ENCODE data around the gene LIN37. TPM values are rescaled to one million over a fixed set of nuclear protein-coding genes. Genes with fewer than 3 reads are reported as not detected.

Gene LIN37
- total RNA-seq, 1 experiment from 2014 or later = 10.1 TPM

- BruUV-seq (replicated peaks) = no TSS peak
- intact Hi-C loops (cut with micrococcal nuclease) = no loop called here
Measured at GRCh38 chr19:35788205-35788960, 40.0 kb downstream of the LIN37 start.

More at GRCh38 chr19:35788205-35788960, 40.0 kb downstream of the LIN37 start:
- no peak overlapping the region for H3K27ac ChIP-seq (ENCODE audit: low read depth, low read length)
- H3K4me3 ChIP-seq (replicated peaks in 1 of 2; ENCODE audit: low read depth in 1 of 2, low read length in 2 of 2) = no peak overlapping the region
- no peaks in the 10 kb centered on the region for H3K9me2 ChIP-seq (ENCODE audit: insufficient read depth)
- no peak overlapping the region for H3K9ac ChIP-seq (ENCODE audit: low read length)
- ATAC-seq (no peak), DNase-seq (ENCODE audit: low read depth, low spot score) (no peak)
- no peaks in the 10 kb centered on the region for H3K27me3 ChIP-seq (ENCODE audit: insufficient read depth, low read length)
- POLR2A ChIA-PET = interaction anchor here (1.0 kb wide), 1 partner anchor 40 kb away, joined by 3 read pairs; the partner anchor contains the start of gene LIN37
- CTCF ChIA-PET = no interaction called here
- no peaks in the 10 kb centered on the region for H3K9me3 ChIP-seq (ENCODE audit: control insufficient read depth in 1 of 2, insufficient read depth in 1 of 2, low read depth in 1 of 2, low read length in 2 of 2)
- TF ChIP-seq CTCF (IDR thresholded peaks at IDR 0.05 in 2 of 3, conservative IDR thresholded peaks at IDR 0.05 in 1 of 3; ENCODE audit: borderline replicate concordance in 1 of 3, insufficient read depth in 1 of 3, low read depth in 2 of 3, low read length in 2 of 3) (no peak), CBX3 (IDR thresholded peaks at IDR 0.05; ENCODE audit: low read depth) (no peak), SP1 (IDR thresholded peaks at IDR 0.05; ENCODE audit: low read depth) (no peak), SIN3A (IDR thresholded peaks at IDR 0.05; ENCODE audit: low read depth) (no peak), JUND (IDR thresholded peaks at IDR 0.05) (no peak), YY1 (IDR thresholded peaks at IDR 0.05; ENCODE audit: extremely low read depth, insufficient replicate concordance, low read depth, low read length) (no peak), POLR2A (IDR thresholded peaks at IDR 0.05; ENCODE audit: borderline replicate concordance, extremely low read depth, insufficient read depth, insufficient read length) (no peak), EZH2 (IDR thresholded peaks at IDR 0.05) (no peak), EZH2phosphoT487 (IDR thresholded peaks at IDR 0.05; ENCODE audit: borderline replicate concordance) (no peak), CEBPB (IDR thresholded peaks at IDR 0.05; ENCODE audit: low read depth) (no peak), MAX (IDR thresholded peaks at IDR 0.05) (no peak), ZNF274 (IDR thresholded peaks at IDR 0.05; ENCODE audit: low read depth, low read length) (no peak), FOSL1 (IDR thresholded peaks at IDR 0.05; ENCODE audit: low read depth) (no peak), RAD21 (IDR thresholded peaks at IDR 0.05; ENCODE audit: low read depth) (no peak)
- RAD21 ChIA-PET (ENCODE audit: low non-redundant PET in 1 of 2, low total read pairs in 2 of 2, uncharacterized antibody in 2 of 2, unreplicated experiment in 2 of 2) = no interaction called here
- H2AFZ ChIP-seq (ENCODE audit: low read depth, low read length, poor library complexity, severe bottlenecking) = no peak overlapping the region
- H3K79me2 ChIP-seq (ENCODE audit: insufficient read depth, low read length) = no peaks in the 10 kb centered on the region
- H3K4me2 ChIP-seq (ENCODE audit: low read length) = no peak overlapping the region
- peaks cover 0 to 5% of the 10 kb centered on the region in 2 experiments; a peak in 2 of 4 replicates for H3K4me1 ChIP-seq (ENCODE audit: control insufficient read depth in 1 of 2, insufficient read depth in 2 of 2, low read length in 2 of 2)
- 0 out of 4 replicates have a peak, but pooled peaks cover 0 to 2% of the 10 kb centered on the region in 2 experiments for H3K36me3 ChIP-seq (ENCODE audit: control insufficient read depth in 1 of 2, insufficient read depth in 2 of 2, low read length in 2 of 2)
- H4K20me1 ChIP-seq (ENCODE audit: insufficient read depth) = no peaks in the 10 kb centered on the region

Measured in HCT116 (cell line).